ES-I3 (cell line): ENCODE measurements around the gene TMEM132C.

ENCODE experiments used
- H3K36me3 ChIP-seq: 2 replicates; pipeline ENCODE4 v1.6.1; 2013; ENCODE audit warnings: mild to moderate bottlenecking, low read length, control low read depth, moderate library complexity; ENCODE audit not compliant: insufficient read depth
- H3K4me1 ChIP-seq: 2 replicates; pipeline ENCODE4 v1.6.1; 2013; ENCODE audit warnings: mild to moderate bottlenecking, control low read depth, low read length; ENCODE audit not compliant: insufficient read depth
- H3K9ac ChIP-seq: 2 replicates; pipeline ENCODE4 v1.6.1; 2013; ENCODE audit warnings: low read depth, mild to moderate bottlenecking, low read length, moderate library complexity
- H3K9me3 ChIP-seq: 2 replicates; pipeline ENCODE4 v1.6.1; 2013; ENCODE audit warnings: mild to moderate bottlenecking, low read length, moderate library complexity; ENCODE audit not compliant: control insufficient read depth, insufficient read depth

TMEM132C gene

DNA sequence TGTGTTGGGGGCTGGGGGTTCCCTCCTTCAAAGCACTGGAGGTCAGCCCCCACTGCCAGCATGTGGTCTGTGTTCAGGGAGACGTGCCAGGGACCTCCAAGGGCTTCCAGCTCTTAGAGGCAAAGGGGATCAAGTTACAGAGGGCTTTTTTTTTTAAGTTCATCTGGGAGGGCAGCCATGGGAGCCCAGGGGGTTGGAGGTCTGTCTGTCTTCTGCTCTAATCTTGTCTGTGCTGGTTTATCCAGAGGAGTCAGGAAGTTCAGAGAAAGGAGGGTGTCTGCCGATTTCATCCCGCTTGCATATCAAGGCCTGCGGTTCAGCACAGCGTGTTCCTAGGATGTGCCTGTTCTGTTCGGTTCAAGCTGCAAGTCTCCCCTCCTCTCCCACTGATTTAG is 72.2 kb downstream of the TMEM132C start:
- Histone ChIP-seq H3K9me3 (no peaks in the 10 kb centered on the region), H3K4me1 (peaks cover 24% of the 10 kb centered on the region), H3K36me3 (no peaks in the 10 kb centered on the region), H3K9ac (no peak overlapping the region)

GRCh38 chr12:128339631-128340030 is 72.7 kb downstream of the TMEM132C start:
- Histone ChIP-seq H3K4me1 (peaks cover 24% of the 10 kb centered on the region), H3K9me3 (no peaks in the 10 kb centered on the region), H3K36me3 (no peaks in the 10 kb centered on the region), H3K9ac (no peak overlapping the region)

GRCh38 chr12:128353301-128353700 is 86.3 kb downstream of the TMEM132C start:
- Histone ChIP-seq H3K9me3 (no peaks in the 10 kb centered on the region; the same call in 1 of the 2 replicates), H3K36me3 (no peaks in the 10 kb centered on the region), H3K4me1 (no peaks in the 10 kb centered on the region), H3K9ac (no peak overlapping the region)

DNA sequence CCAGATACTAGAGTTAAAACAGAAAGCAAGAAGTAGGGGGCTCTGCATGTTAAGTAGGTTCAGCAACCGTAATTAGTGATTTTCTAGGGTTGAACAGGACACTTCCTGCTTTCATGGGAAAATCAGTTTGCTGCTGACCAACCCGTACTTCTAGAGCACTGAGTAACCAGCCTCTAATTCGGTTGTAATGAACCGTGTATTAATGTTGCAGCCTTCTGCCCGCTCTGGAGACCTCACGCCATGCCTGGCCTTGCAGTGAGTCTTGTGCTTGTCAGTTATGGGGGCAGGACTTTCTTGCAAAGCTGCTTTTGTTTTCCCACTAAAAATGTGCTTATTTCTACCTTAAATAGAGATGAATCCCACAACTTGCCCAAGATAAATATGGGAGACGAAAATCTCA is 89.6 kb downstream of the TMEM132C start:
- Histone ChIP-seq H3K9ac (no peak overlapping the region), H3K36me3 (no peaks in the 10 kb centered on the region), H3K4me1 (no peaks in the 10 kb centered on the region), H3K9me3 (no peaks in the 10 kb centered on the region; the same call in 1 of the 2 replicates)

GRCh38 chr12:128361400-128361995 is 94.5 kb downstream of the TMEM132C start:
- Histone ChIP-seq H3K9me3 (no peaks in the 10 kb centered on the region), H3K36me3 (no peaks in the 10 kb centered on the region), H3K4me1 (peaks cover 9% of the 10 kb centered on the region; the same call in 1 of the 2 replicates), H3K9ac (no peak overlapping the region)

GRCh38 chr12:128365032-128365431 is 98.1 kb downstream of the TMEM132C start:
- H3K36me3 ChIP-seq, result no peaks in the 10 kb centered on the region
- no peaks in the 10 kb centered on the region for H3K9me3 ChIP-seq
- peaks cover 9% of the 10 kb centered on the region; the same call in 1 of the 2 replicates for H3K4me1 ChIP-seq
- H3K9ac ChIP-seq, result no peak overlapping the region; the same call in 1 of the 2 replicates

DNA sequence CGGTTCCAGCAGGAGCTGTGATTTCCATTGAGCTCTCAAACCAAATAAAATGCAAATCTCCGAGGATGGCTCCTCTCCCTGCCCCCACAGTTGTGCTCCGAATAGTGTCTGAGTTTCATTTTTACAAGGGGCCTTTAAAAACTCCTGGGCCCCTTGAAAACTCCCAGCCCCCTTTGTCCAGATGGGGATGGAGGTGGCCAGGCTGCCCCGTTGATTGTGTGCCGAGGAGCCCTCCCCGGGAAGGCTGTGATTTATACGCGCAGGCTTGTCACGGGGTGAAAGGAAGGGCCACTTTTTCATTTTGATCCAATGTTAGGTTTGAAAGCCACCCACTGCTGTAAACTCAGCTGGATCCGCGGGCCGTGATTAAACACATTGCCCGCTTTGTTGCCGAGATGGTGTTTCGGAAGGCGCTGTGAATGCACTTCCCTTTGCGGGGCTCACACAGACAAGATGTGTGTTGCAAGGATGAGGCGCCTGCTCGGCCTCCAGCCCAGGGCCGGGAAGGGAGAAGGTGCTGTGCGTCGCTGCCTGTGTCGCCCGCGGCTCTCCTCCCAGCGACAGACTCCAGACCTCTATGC is 98.8 kb downstream of the TMEM132C start:
- Histone ChIP-seq H3K9ac (peak overlapping the region; percentile 41; the same call in 1 of the 2 replicates), H3K9me3 (no peaks in the 10 kb centered on the region), H3K4me1 (peaks cover 9% of the 10 kb centered on the region; the same call in 1 of the 2 replicates), H3K36me3 (no peaks in the 10 kb centered on the region)

- Histone ChIP-seq H3K36me3 (no peaks in the 10 kb centered on the region), H3K9me3 (no peaks in the 10 kb centered on the region)
Observed at GRCh38 chr12:128367961-128368360, 101.0 kb downstream of the TMEM132C start.

DNA sequence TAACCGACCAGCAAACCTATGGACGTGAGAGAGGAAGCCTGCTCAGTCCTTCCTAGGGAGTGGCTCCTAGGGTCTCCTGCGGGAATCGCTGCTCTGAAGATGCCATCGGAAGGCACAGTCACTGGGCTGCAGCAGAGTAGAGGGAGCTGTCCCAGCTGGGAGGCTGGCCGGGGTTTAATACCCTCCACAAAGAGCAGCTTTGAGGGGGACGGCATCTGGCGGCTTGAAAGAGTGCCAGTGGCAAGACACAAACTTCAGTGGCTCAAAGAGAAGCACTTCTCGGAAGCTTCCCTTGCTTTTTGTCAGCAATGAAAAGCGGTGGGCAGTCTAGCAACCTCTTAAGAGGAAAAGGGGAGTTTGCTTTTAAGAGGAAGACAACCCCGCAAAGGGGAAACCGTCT is 114.6 kb downstream of the TMEM132C start:
- no peaks in the 10 kb centered on the region for H3K36me3 ChIP-seq
- no peaks in the 10 kb centered on the region for H3K9me3 ChIP-seq
- H3K4me1 ChIP-seq, result no peaks in the 10 kb centered on the region
- H3K9ac ChIP-seq, result no peak overlapping the region

More at GRCh38 chr12:128367961-128368360, 101.0 kb downstream of the TMEM132C start:
- Histone ChIP-seq H3K4me1 (peaks cover 9% of the 10 kb centered on the region; the same call in 1 of the 2 replicates), H3K9ac (no peak overlapping the region)

- no peak overlapping the region for H3K9ac ChIP-seq
- no peaks in the 10 kb centered on the region for H3K4me1 ChIP-seq
- no peaks in the 10 kb centered on the region for H3K9me3 ChIP-seq
- no peaks in the 10 kb centered on the region for H3K36me3 ChIP-seq
Observed at GRCh38 chr12:128381946-128382345, 115.0 kb downstream of the TMEM132C start.

- H3K4me1 ChIP-seq, result no peaks in the 10 kb centered on the region
Observed at GRCh38 chr12:128382946-128383345, 116.0 kb downstream of the TMEM132C start.

DNA sequence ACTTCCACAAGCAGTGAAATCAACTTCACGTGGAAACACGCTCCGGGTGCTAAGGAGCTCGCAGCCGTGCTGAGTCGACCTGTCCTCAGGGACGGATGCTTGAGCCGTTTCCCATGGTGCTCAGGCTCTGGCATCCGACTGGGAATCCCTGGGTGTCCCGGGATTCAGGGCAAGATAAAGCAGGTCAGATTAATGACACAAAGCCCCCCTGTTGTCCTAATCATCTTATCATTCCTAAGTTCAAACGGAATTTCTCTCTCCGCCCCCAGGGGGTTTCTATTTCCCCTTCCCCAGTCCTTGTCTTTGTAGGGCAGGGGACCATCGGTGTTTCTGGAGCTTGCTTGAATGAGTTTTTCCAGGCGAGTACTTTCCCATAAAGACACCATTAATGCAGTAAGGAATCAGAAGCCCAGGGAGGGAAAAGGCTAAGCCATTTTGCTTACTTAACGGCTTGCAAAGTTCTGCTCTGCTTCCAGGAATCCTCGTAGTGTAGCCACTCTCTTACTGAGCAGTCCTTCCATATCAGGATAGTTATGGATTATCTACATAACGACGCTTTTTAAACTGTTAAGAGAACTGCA is 116.5 kb downstream of the TMEM132C start:
- Histone ChIP-seq H3K9me3 (no peaks in the 10 kb centered on the region), H3K9ac (no peak overlapping the region), H3K4me1 (no peaks in the 10 kb centered on the region)

More at GRCh38 chr12:128382946-128383345, 116.0 kb downstream of the TMEM132C start:
- Histone ChIP-seq H3K9ac (no peak overlapping the region), H3K36me3 (no peaks in the 10 kb centered on the region), H3K9me3 (no peaks in the 10 kb centered on the region)

GRCh38 chr12:128385736-128386135 is 118.8 kb downstream of the TMEM132C start:
- Histone ChIP-seq H3K9me3 (no peaks in the 10 kb centered on the region), H3K4me1 (no peaks in the 10 kb centered on the region), H3K9ac (no peak overlapping the region), H3K36me3 (no peaks in the 10 kb centered on the region)

More for the DNA sequence above, 116.5 kb downstream of the TMEM132C start:
- H3K36me3 ChIP-seq, result no peaks in the 10 kb centered on the region

GRCh38 chr12:128387811-128388422 is 120.9 kb downstream of the TMEM132C start:
- H3K9ac ChIP-seq, result no peak overlapping the region
- H3K9me3 ChIP-seq, result no peaks in the 10 kb centered on the region

More at GRCh38 chr12:128387811-128388422, 120.9 kb downstream of the TMEM132C start:
- no peaks in the 10 kb centered on the region for H3K36me3 ChIP-seq
- no peaks in the 10 kb centered on the region for H3K4me1 ChIP-seq
